ENCODE results near the gene DSG2. TPM values are rescaled to one million over a fixed set of nuclear protein-coding genes. Genes with fewer than 3 reads are reported as not detected.
"Not testable (repeated sequence)": the region's sequence is repeated elsewhere in the genome, so short reads cannot be mapped to it uniquely, and the experiment has no call there.

The DSG2 gene
- total RNA-seq, 1 experiment from 2014 or later = 106 TPM

GRCh38 chr18:31492671-31493070, 5.3 kb upstream of the DSG2 start:
- intact Hi-C loops (cut with micrococcal nuclease) = no loop called here
- Mint-ChIP-seq H3K9me3 (ENCODE audit: unreplicated experiment) (no peaks in the 10 kb centered on the region), H3K4me3 (ENCODE audit: unreplicated experiment) (no peak overlapping the region), H3K27ac (ENCODE audit: low read depth, unreplicated experiment) (no peak overlapping the region), H3K27me3 (ENCODE audit: insufficient read depth, unreplicated experiment) (no peaks in the 10 kb centered on the region), H3K4me1 (ENCODE audit: insufficient read depth, unreplicated experiment) (peaks cover 32% of the 10 kb centered on the region), H3K36me3 (ENCODE audit: insufficient read depth, unreplicated experiment) (peaks cover 4% of the 10 kb centered on the region)
- BruUV-seq (replicated peaks) = no TSS peak
- CTCF ChIA-PET = no interaction called here
- POLR2A ChIA-PET = interaction anchor here (0.8 to 4.5 kb wide), 6 partner anchors 17 to 218 kb away, joined by 3 to 55 read pairs (median 16); no protein-coding TSS in a partner anchor
- no peak for DNase-seq (ENCODE audit: unreplicated experiment)
- TF ChIP-seq CTCF (IDR thresholded peaks at IDR 0.05; ENCODE audit: unreplicated experiment) = no peak

- CTCF ChIA-PET = no interaction called here
- POLR2A ChIA-PET = interaction anchor here (0.6 to 4.5 kb wide), 4 partner anchors 10 to 218 kb away, joined by 4 to 27 read pairs (median 4); no protein-coding TSS in a partner anchor
Observed at GRCh38 chr18:31493171-31493570, 4.8 kb upstream of the DSG2 start.

GRCh38 chr18:31493941-31494340, 4.0 kb upstream of the DSG2 start:
- no peak overlapping the region for H3K4me3 Mint-ChIP-seq (ENCODE audit: unreplicated experiment)
- no peaks in the 10 kb centered on the region for H3K27me3 Mint-ChIP-seq (ENCODE audit: insufficient read depth, unreplicated experiment)
- H3K4me1 Mint-ChIP-seq (ENCODE audit: insufficient read depth, unreplicated experiment) = peaks cover 22% of the 10 kb centered on the region
- no peak overlapping the region for H3K27ac Mint-ChIP-seq (ENCODE audit: low read depth, unreplicated experiment)
- H3K9me3 Mint-ChIP-seq (ENCODE audit: unreplicated experiment) = no peaks in the 10 kb centered on the region
- no peak for TF ChIP-seq CTCF (IDR thresholded peaks at IDR 0.05; ENCODE audit: unreplicated experiment)
- peaks cover 4% of the 10 kb centered on the region for H3K36me3 Mint-ChIP-seq (ENCODE audit: insufficient read depth, unreplicated experiment)
- no peak for DNase-seq (ENCODE audit: unreplicated experiment)
- ChIA-PET CTCF (interaction anchor here (0.7 kb wide), 1 partner anchor 11 kb away, joined by 6 read pairs; no protein-coding TSS in a partner anchor), POLR2A (interaction anchor here (1.1 to 1.5 kb wide), 2 partner anchors 11 to 246 kb away, joined by 4 read pairs; no protein-coding TSS in a partner anchor)
- intact Hi-C loops (cut with micrococcal nuclease) = no loop called here
- no TSS peak for BruUV-seq (replicated peaks)

More at GRCh38 chr18:31493171-31493570, 4.8 kb upstream of the DSG2 start:
- Mint-ChIP-seq H3K36me3 (ENCODE audit: insufficient read depth, unreplicated experiment) (peaks cover 4% of the 10 kb centered on the region), H3K4me3 (ENCODE audit: unreplicated experiment) (no peak overlapping the region), H3K4me1 (ENCODE audit: insufficient read depth, unreplicated experiment) (peaks cover 27% of the 10 kb centered on the region), H3K9me3 (ENCODE audit: unreplicated experiment) (no peaks in the 10 kb centered on the region), H3K27me3 (ENCODE audit: insufficient read depth, unreplicated experiment) (no peaks in the 10 kb centered on the region), H3K27ac (ENCODE audit: low read depth, unreplicated experiment) (no peak overlapping the region)
- no peak for TF ChIP-seq CTCF (IDR thresholded peaks at IDR 0.05; ENCODE audit: unreplicated experiment)
- no TSS peak for BruUV-seq (replicated peaks)
- intact Hi-C loops (cut with micrococcal nuclease) = no loop called here
- no peak for DNase-seq (ENCODE audit: unreplicated experiment)

- H3K4me1 Mint-ChIP-seq (ENCODE audit: insufficient read depth, unreplicated experiment) = peaks cover 19% of the 10 kb centered on the region
- H3K27me3 Mint-ChIP-seq (ENCODE audit: insufficient read depth, unreplicated experiment); H3K36me3 Mint-ChIP-seq (ENCODE audit: insufficient read depth, unreplicated experiment); H3K9me3 Mint-ChIP-seq (ENCODE audit: unreplicated experiment); H3K27ac Mint-ChIP-seq (ENCODE audit: low read depth, unreplicated experiment); BruUV-seq (replicated peaks); H3K4me3 Mint-ChIP-seq (ENCODE audit: unreplicated experiment); DNase-seq (ENCODE audit: unreplicated experiment); intact Hi-C loops (cut with micrococcal nuclease): not testable (repeated sequence)
- ChIA-PET CTCF (interaction anchor here (0.7 to 1.6 kb wide), 3 partner anchors 10 to 17 kb away, joined by 4 to 6 read pairs (median 6); no protein-coding TSS in a partner anchor), POLR2A (interaction anchor here (1.4 to 9.1 kb wide), 4 partner anchors 15 to 247 kb away, joined by 4 to 189 read pairs (median 56); partner anchors contain the start of gene DSG3)
Observed at GRCh38 chr18:31494705-31495244, 3.2 kb upstream of the DSG2 start.

Data from MCF 10A (cell line).